ENCODE measurements around the gene F5.
A peak's percentile ranks its signal among the peaks of the same experiment; 100 is the strongest.
"Not testable (repeated sequence)": the region's sequence is repeated elsewhere in the genome, so short reads cannot be mapped to it uniquely, and the experiment has no call there.

Gene F5

GRCh38 chr1:169521226-169521625 lies 65.1 kb downstream of the F5 start:
- Histone ChIP-seq H3K9ac (ENCODE audit: low read length) (no peak overlapping the region), H3K36me3 (ENCODE audit: control insufficient read depth, insufficient read depth, low read length, severe bottlenecking) (peaks cover 12% of the 10 kb centered on the region), H3K4me3 (ENCODE audit: low read length) (no peak overlapping the region), H3K4me1 (ENCODE audit: control insufficient read depth, insufficient read depth, low read length) (peaks cover 12% of the 10 kb centered on the region), H3K9me3 (ENCODE audit: control insufficient read depth, low read length) (no peaks in the 10 kb centered on the region), H3K27me3 (replicated peaks; ENCODE audit: control insufficient read depth, insufficient read depth, low read length) (no peaks in the 10 kb centered on the region)
- no peak for DNase-seq (ENCODE audit: low read depth)

- H3K36me3 ChIP-seq (ENCODE audit: control insufficient read depth, insufficient read depth, low read length, severe bottlenecking), result peaks cover 8% of the 10 kb centered on the region
- no peak overlapping the region for H3K9ac ChIP-seq (ENCODE audit: low read length)
- H3K4me3 ChIP-seq (ENCODE audit: low read length), result no peak overlapping the region
Observed at GRCh38 chr1:169517558-169518186, 68.6 kb downstream of the F5 start.

DNA sequence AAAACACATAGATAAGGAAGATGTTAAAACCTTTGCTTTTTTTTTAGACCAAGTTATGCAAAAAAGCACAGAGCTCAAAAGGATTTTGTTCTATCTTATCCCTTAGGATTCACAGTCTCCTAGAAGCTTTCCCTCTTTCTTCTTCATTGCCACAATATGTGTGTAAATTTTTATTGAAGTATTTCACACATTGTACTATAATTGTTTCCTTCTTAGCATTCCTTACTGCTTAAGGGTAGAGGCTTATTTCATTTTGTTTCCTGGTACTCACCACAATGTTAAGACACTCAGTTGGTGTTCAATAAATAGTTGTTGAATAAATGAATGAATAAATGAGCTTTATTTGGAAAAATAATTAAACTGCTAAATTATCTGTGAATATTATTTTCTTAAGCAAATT lies 70.6 kb downstream of the F5 start:
- peaks cover 8% of the 10 kb centered on the region for H3K36me3 ChIP-seq (ENCODE audit: control insufficient read depth, insufficient read depth, low read length, severe bottlenecking)
- no peak overlapping the region for H3K9ac ChIP-seq (ENCODE audit: low read length)
- no peak overlapping the region for H3K4me3 ChIP-seq (ENCODE audit: low read length)
- DNase-seq (ENCODE audit: low read depth), result no peak
- no peaks in the 10 kb centered on the region for H3K27me3 ChIP-seq (replicated peaks; ENCODE audit: control insufficient read depth, insufficient read depth, low read length)
- peaks cover 41% of the 10 kb centered on the region for H3K4me1 ChIP-seq (ENCODE audit: control insufficient read depth, insufficient read depth, low read length)
- no peaks in the 10 kb centered on the region for H3K9me3 ChIP-seq (ENCODE audit: control insufficient read depth, low read length)

More at GRCh38 chr1:169517558-169518186, 68.6 kb downstream of the F5 start:
- DNase-seq (ENCODE audit: low read depth), result no peak
- no peaks in the 10 kb centered on the region for H3K9me3 ChIP-seq (ENCODE audit: control insufficient read depth, low read length)
- no peaks in the 10 kb centered on the region for H3K27me3 ChIP-seq (replicated peaks; ENCODE audit: control insufficient read depth, insufficient read depth, low read length)
- peaks cover 27% of the 10 kb centered on the region for H3K4me1 ChIP-seq (ENCODE audit: control insufficient read depth, insufficient read depth, low read length)

DNA sequence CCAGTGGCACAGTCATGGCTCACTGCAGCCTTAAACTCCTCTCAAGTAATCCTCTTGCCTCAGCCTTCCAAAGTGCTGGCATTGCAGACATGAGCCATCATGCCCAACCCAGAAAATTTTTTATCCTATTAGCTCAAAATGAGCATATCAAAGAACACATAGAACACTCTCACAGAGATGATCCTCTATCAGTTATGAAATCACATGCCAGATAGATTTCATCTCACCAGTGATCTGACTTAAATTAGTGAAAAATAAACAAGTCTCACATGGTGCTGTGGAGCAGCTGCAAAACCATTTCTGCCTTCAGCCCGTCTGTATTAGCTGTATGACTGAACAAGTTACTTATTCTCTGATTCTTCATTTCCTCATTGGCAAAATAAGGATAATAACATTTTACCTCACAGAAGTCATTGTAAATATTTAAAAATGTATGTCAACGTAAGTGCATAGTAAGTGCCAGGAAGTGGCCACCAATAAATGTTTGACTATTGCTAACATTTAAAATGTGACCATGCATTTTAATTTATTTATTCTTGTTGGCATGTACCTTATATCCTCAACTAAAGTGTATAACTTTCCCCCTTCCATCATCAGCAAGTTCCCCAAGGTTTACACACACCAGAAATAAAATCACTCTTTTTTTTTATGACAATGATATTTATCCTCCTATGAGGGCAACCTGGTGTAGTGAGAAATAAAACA lies 71.6 kb downstream of the F5 start:
- peaks cover 51% of the 10 kb centered on the region for H3K4me1 ChIP-seq (ENCODE audit: control insufficient read depth, insufficient read depth, low read length)
- H3K4me3 ChIP-seq (ENCODE audit: low read length), result peak overlapping the region; percentile 20
- H3K36me3 ChIP-seq (ENCODE audit: control insufficient read depth, insufficient read depth, low read length, severe bottlenecking), result peaks cover 4% of the 10 kb centered on the region
- no peaks in the 10 kb centered on the region for H3K9me3 ChIP-seq (ENCODE audit: control insufficient read depth, low read length)
- H3K27me3 ChIP-seq (replicated peaks; ENCODE audit: control insufficient read depth, insufficient read depth, low read length), result no peaks in the 10 kb centered on the region
- H3K9ac ChIP-seq (ENCODE audit: low read length), result peak overlapping the region; percentile 10
- DNase-seq (ENCODE audit: low read depth), result no peak

DNA sequence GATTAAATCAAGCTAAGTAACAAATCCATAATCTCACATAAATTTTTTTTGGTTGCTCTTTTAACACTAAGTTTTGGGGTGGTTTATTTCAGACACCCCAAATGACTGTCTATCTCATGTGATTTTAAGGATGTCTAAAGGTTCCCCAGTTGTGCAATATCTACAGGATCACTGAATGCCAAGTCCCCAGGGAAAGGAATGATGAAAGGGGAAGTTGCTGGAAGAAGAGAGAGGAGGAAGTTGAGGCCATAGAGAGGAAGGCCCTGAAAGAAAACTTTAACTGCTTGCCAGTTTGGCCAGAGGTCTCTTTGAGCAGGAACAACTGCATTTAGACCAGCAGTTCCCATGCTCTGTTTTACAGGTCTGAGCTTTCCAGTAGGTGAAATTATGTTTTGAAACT lies 73.1 kb downstream of the F5 start:
- H3K36me3 ChIP-seq (ENCODE audit: control insufficient read depth, insufficient read depth, low read length, severe bottlenecking), result peaks cover 2% of the 10 kb centered on the region
- H3K4me1 ChIP-seq (ENCODE audit: control insufficient read depth, insufficient read depth, low read length), result peaks cover 66% of the 10 kb centered on the region
- peak overlapping the region; percentile 70 for H3K9ac ChIP-seq (ENCODE audit: low read length)
- H3K9me3 ChIP-seq (ENCODE audit: control insufficient read depth, low read length), result no peaks in the 10 kb centered on the region
- no peak overlapping the region for H3K4me3 ChIP-seq (ENCODE audit: low read length)
- peak; percentile 16 for DNase-seq (ENCODE audit: low read depth)
- no peaks in the 10 kb centered on the region for H3K27me3 ChIP-seq (replicated peaks; ENCODE audit: control insufficient read depth, insufficient read depth, low read length)

GRCh38 chr1:169511316-169512005 lies 74.8 kb downstream of the F5 start:
- no peaks in the 10 kb centered on the region for H3K9me3 ChIP-seq (ENCODE audit: control insufficient read depth, low read length)
- H3K4me1 ChIP-seq (ENCODE audit: control insufficient read depth, insufficient read depth, low read length), result peaks cover 72% of the 10 kb centered on the region
- no peaks in the 10 kb centered on the region for H3K27me3 ChIP-seq (replicated peaks; ENCODE audit: control insufficient read depth, insufficient read depth, low read length)
- H3K4me3 ChIP-seq (ENCODE audit: low read length), result peak overlapping the region; percentile 42
- peak; percentile 63 for DNase-seq (ENCODE audit: low read depth)
- peak overlapping the region; percentile 66 for H3K9ac ChIP-seq (ENCODE audit: low read length)
- H3K36me3 ChIP-seq (ENCODE audit: control insufficient read depth, insufficient read depth, low read length, severe bottlenecking), result no peaks in the 10 kb centered on the region

- Histone ChIP-seq H3K9me3 (ENCODE audit: control insufficient read depth, low read length) (no peaks in the 10 kb centered on the region), H3K36me3 (ENCODE audit: control insufficient read depth, insufficient read depth, low read length, severe bottlenecking) (no peaks in the 10 kb centered on the region), H3K9ac (ENCODE audit: low read length) (no peak overlapping the region), H3K4me1 (ENCODE audit: control insufficient read depth, insufficient read depth, low read length) (peaks cover 69% of the 10 kb centered on the region), H3K4me3 (ENCODE audit: low read length) (no peak overlapping the region), H3K27me3 (replicated peaks; ENCODE audit: control insufficient read depth, insufficient read depth, low read length) (no peaks in the 10 kb centered on the region)
- no peak for DNase-seq (ENCODE audit: low read depth)
Observed at GRCh38 chr1:169510060-169510459, 76.2 kb downstream of the F5 start.

DNA sequence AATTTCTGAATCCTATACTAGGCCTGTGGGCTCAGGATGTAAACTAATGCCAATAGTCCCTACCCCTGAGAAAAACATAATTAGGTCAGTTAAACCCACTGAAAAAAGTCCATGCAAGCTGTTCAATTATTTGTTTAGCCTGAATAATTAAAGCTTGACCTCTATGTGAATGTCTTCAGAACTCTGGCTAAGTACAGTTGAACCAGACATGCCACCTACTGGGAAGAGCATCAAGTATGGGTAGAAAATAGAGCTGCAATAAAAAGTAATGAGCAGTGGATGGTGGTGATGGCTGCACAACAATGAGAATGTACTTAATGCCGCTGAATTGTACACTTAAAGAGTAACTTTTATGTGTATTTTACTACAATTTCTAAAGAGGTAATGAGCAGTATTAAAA lies 76.9 kb downstream of the F5 start:
- H3K27me3 ChIP-seq (replicated peaks; ENCODE audit: control insufficient read depth, insufficient read depth, low read length), result no peaks in the 10 kb centered on the region
- peaks cover 62% of the 10 kb centered on the region for H3K4me1 ChIP-seq (ENCODE audit: control insufficient read depth, insufficient read depth, low read length)
- no peak for DNase-seq (ENCODE audit: low read depth)
- H3K36me3 ChIP-seq (ENCODE audit: control insufficient read depth, insufficient read depth, low read length, severe bottlenecking), result no peaks in the 10 kb centered on the region
- H3K9ac ChIP-seq (ENCODE audit: low read length), result peak overlapping the region; percentile 33
- no peak overlapping the region for H3K4me3 ChIP-seq (ENCODE audit: low read length)
- no peaks in the 10 kb centered on the region for H3K9me3 ChIP-seq (ENCODE audit: control insufficient read depth, low read length)

DNA sequence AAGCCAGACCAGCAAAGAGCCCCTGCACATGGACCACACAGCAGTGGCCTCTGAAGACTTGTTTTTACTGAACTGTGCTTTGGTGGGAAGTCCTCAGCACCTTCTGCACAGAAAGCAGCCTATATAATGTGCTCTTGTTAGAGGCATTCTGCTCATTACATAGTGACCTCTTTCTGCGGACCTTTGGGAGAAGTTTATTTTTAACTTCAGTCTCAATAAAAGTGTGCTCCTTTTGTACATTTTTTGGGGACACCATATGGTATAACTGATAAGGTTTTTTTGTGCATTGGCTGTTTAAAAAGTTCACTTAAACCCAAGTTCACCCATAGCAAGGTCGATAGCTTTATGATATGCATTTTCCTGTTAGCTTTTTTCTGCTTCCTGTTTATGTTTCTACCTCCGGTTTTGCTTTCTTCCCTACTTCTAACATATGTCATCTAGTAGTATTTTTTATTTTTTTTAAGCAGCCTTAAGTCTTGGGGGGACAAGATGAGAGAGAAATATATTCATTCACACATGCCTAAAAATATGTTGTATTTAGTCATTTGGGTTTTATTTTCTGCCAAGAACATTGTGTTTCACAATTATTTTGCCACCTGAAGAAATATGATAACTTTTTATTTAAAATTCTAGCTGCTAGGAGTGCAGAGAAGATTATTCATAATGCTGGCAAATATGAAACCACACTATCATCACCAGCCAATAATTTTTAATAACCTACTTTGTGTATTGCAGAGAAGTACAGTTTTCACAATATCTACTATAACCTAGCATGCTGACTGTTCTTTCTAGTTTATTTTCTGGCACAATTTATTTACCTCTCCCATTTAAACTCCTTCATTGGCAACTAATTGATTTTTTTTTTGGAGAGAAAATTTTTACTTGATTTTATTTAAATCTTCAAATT lies 77.6 kb downstream of the F5 start:
- no peak for DNase-seq (ENCODE audit: low read depth)
- Histone ChIP-seq H3K27me3 (replicated peaks; ENCODE audit: control insufficient read depth, insufficient read depth, low read length) (no peaks in the 10 kb centered on the region), H3K4me3 (ENCODE audit: low read length) (peak overlapping the region; percentile 28), H3K4me1 (ENCODE audit: control insufficient read depth, insufficient read depth, low read length) (peaks cover 55% of the 10 kb centered on the region), H3K36me3 (ENCODE audit: control insufficient read depth, insufficient read depth, low read length, severe bottlenecking) (no peaks in the 10 kb centered on the region), H3K9me3 (ENCODE audit: control insufficient read depth, low read length) (no peaks in the 10 kb centered on the region), H3K9ac (ENCODE audit: low read length) (peak overlapping the region; percentile 33)

- Histone ChIP-seq H3K4me3 (ENCODE audit: low read length) (no peak overlapping the region), H3K27me3 (replicated peaks; ENCODE audit: control insufficient read depth, insufficient read depth, low read length) (no peaks in the 10 kb centered on the region), H3K4me1 (ENCODE audit: control insufficient read depth, insufficient read depth, low read length) (peaks cover 42% of the 10 kb centered on the region), H3K9ac (ENCODE audit: low read length) (no peak overlapping the region), H3K9me3 (ENCODE audit: control insufficient read depth, low read length) (no peaks in the 10 kb centered on the region), H3K36me3 (ENCODE audit: control insufficient read depth, insufficient read depth, low read length, severe bottlenecking) (no peaks in the 10 kb centered on the region)
- no peak for DNase-seq (ENCODE audit: low read depth)
Observed at GRCh38 chr1:169507413-169507812, 78.9 kb downstream of the F5 start.

GRCh38 chr1:169503601-169504000 lies 82.7 kb downstream of the F5 start:
- H3K4me1 ChIP-seq (ENCODE audit: control insufficient read depth, insufficient read depth, low read length); H3K27me3 ChIP-seq (replicated peaks; ENCODE audit: control insufficient read depth, insufficient read depth, low read length); H3K4me3 ChIP-seq (ENCODE audit: low read length); DNase-seq (ENCODE audit: low read depth); H3K36me3 ChIP-seq (ENCODE audit: control insufficient read depth, insufficient read depth, low read length, severe bottlenecking); H3K9ac ChIP-seq (ENCODE audit: low read length); H3K9me3 ChIP-seq (ENCODE audit: control insufficient read depth, low read length): not testable (repeated sequence)

Measured in adipocyte (in vitro differentiated cells).